Stimulated activated CD8-positive, alpha-beta memory T cell treated with anti-CD3 and anti-CD28 coated beads, Interleukin-4, amount 100 ng/mL, for 1 hour (primary cell): ENCODE measurements around the gene TP53I11.

Source experiments
- DNase-seq, 2 donors: peaks; one replicate each; pipeline ENCODE4 v3.0.0-alpha.2; 2020; ENCODE audit warnings: low read depth in 2 of 2, low spot score in 1 of 2

Gene TP53I11

GRCh38 chr11:44978961-44979331, 28.3 kb upstream of the TP53I11 start:
- no peak for DNase-seq

GRCh38 chr11:44978274-44978960, 27.7 kb upstream of the TP53I11 start:
- no peak for DNase-seq

- DNase-seq: no peak
Measured at GRCh38 chr11:44977493-44977984, 26.9 kb upstream of the TP53I11 start.

GRCh38 chr11:44976576-44976975, 25.9 kb upstream of the TP53I11 start:
- no peak for DNase-seq

GRCh38 chr11:44974402-44975000, 23.8 kb upstream of the TP53I11 start:
- no peak for DNase-seq

- DNase-seq: no peak
Measured at GRCh38 chr11:44973632-44974401, 23.1 kb upstream of the TP53I11 start.

- DNase-seq: no peak
Measured at GRCh38 chr11:44972746-44973435, 22.2 kb upstream of the TP53I11 start.

GRCh38 chr11:44971185-44971584, 20.5 kb upstream of the TP53I11 start:
- DNase-seq: no peak

GRCh38 chr11:44970293-44970692, 19.6 kb upstream of the TP53I11 start:
- DNase-seq: no peak

GRCh38 chr11:44969651-44970252, 19.1 kb upstream of the TP53I11 start:
- DNase-seq: no peak

- no peak for DNase-seq
Measured at GRCh38 chr11:44968510-44968909, 17.8 kb upstream of the TP53I11 start.

- DNase-seq: no peak
Measured at GRCh38 chr11:44967930-44968496, 17.3 kb upstream of the TP53I11 start.

- no peak for DNase-seq
Measured at GRCh38 chr11:44966694-44967093, 16.0 kb upstream of the TP53I11 start.

- DNase-seq: no peak
Measured at GRCh38 chr11:44964526-44965209, 14.0 kb upstream of the TP53I11 start.

GRCh38 chr11:44963948-44964347, 13.3 kb upstream of the TP53I11 start:
- DNase-seq: no peak

GRCh38 chr11:44963136-44963535, 12.5 kb upstream of the TP53I11 start:
- DNase-seq: no peak

- DNase-seq: no peak
Measured at GRCh38 chr11:44962464-44962863, 11.8 kb upstream of the TP53I11 start.

- no peak for DNase-seq
Measured at GRCh38 chr11:44960200-44960845, 9.6 kb upstream of the TP53I11 start.

GRCh38 chr11:44959064-44959463, 8.4 kb upstream of the TP53I11 start:
- DNase-seq: no peak
